Thyroid gland (tissue), 4 donors: ENCODE measurements around the gene ARL10.

Experiments
- POLR2A ChIP-seq, 2 donors: fragments of 450-650 bp; IDR thresholded peaks; one replicate each; pipeline ENCODE4 v1.6.1; 2017; ENCODE audit warnings: antibody characterized with exemption in 2 of 2, mild to moderate bottlenecking in 2 of 2, moderate library complexity in 1 of 2
- TF ChIP-seq, protein P1 (sequence below), 6 experiments: fragments of 200-600 bp in 3 of 6; fragments of 450-650 bp in 3 of 6; sonication (generic) in 3 of 6; IDR thresholded peaks; one replicate each; pipeline ENCODE4 v1.5.1; 2016 to 2019; ENCODE audit warnings: antibody characterized with exemption in 6 of 6, mild to moderate bottlenecking in 2 of 6, inconsistent platforms in 1 of 6, moderate library complexity in 1 of 6

- TF ChIP-seq, protein P1, sequence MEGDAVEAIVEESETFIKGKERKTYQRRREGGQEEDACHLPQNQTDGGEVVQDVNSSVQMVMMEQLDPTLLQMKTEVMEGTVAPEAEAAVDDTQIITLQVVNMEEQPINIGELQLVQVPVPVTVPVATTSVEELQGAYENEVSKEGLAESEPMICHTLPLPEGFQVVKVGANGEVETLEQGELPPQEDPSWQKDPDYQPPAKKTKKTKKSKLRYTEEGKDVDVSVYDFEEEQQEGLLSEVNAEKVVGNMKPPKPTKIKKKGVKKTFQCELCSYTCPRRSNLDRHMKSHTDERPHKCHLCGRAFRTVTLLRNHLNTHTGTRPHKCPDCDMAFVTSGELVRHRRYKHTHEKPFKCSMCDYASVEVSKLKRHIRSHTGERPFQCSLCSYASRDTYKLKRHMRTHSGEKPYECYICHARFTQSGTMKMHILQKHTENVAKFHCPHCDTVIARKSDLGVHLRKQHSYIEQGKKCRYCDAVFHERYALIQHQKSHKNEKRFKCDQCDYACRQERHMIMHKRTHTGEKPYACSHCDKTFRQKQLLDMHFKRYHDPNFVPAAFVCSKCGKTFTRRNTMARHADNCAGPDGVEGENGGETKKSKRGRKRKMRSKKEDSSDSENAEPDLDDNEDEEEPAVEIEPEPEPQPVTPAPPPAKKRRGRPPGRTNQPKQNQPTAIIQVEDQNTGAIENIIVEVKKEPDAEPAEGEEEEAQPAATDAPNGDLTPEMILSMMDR (IDR thresholded peaks at IDR 0.05), result no peak
- no peak for TF ChIP-seq POLR2A (IDR thresholded peaks at IDR 0.05)
These were observed 1.1 kb downstream of the ARL10 start for GRCh38 chr5:176366232-176366894.
